ENCODE measurements around the gene TMEM18. TPM values are rescaled to one million over a fixed set of nuclear protein-coding genes. Genes with fewer than 3 reads are reported as not detected.
A peak's percentile ranks its signal among the peaks of the same experiment; 100 is the strongest.

TMEM18 gene
- total and polyA plus RNA-seq, 8 donors, result 11.9 to 20.3 (median 15.1) TPM

DNA sequence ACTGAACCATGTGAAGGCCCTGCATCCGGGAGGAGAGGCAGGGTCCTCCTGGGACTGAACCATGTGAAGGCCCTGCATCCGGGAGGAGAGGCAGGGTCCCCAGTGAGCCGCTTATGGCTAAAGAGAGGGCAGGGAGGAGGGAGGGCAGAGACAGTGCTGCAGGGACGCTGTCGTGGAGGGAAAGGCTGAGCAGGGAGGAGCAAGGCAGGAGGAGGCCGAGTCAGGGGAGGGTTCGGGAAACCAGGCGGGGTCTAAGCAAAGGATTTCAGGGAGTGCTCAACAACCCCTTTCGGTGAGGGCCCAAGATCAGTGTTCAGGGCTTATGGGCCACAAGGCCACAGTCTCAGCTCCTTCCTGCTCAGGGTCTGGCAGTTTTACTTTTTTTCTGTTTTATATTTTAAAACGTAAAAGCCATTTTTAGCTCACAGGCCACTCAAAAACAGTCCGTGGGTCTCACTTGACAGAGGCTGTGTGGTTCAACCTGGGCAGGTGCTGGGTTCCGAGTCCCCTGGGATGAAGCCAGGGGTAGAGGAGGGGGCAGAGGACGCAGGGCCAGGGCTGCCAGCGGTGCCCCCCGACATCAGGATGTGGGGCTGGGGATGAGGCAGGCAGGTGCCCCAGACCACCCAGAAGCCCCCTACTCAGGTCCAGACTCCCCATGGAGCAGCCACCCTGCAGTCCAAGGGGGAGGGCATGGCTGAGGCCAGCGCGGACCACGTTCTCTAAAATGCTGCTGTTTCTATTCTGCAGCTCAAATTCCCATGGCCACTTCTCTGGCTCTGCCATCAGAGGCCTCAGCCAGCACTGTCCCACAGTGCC is 5.2 kb downstream of the TMEM18 start:
- FAIRE-seq (no peak), DNase-seq (peak in 1 of 6 donors; percentile 49), ATAC-seq (no peak)
- Histone ChIP-seq H3K27ac (no peak overlapping the region), H3K27me3 (no peaks in the 10 kb centered on the region), H3K4me3 (no peak overlapping the region), H3K36me3 (peaks cover 0 to 33% (median 17%) of the 10 kb centered on the region in 3 donors), H3K4me1 (peaks cover 0 to 3% (median 0%) of the 10 kb centered on the region in 3 donors), H3K9me3 (no peaks in the 10 kb centered on the region)
- intact Hi-C loops (cut with DNase I), result no loop called here
- 86 to 90% methylated on average over 17 to 18 of the region's 18 CpGs for WGBS, 2 donors
- TF ChIP-seq CTCF (IDR thresholded peaks at IDR 0.05), result no peak

GRCh38 chr2:671072-671471 is 6.1 kb downstream of the TMEM18 start:
- ATAC-seq, result no peak
- Histone ChIP-seq H3K4me3 (no peak overlapping the region), H3K36me3 (peaks cover 0 to 33% (median 17%) of the 10 kb centered on the region in 3 donors), H3K9me3 (no peaks in the 10 kb centered on the region), H3K4me1 (peaks cover 0 to 3% (median 0%) of the 10 kb centered on the region in 3 donors), H3K27ac (no peak overlapping the region), H3K27me3 (no peaks in the 10 kb centered on the region)
- intact Hi-C loops (cut with DNase I), result no loop called here
- TF ChIP-seq CTCF (IDR thresholded peaks at IDR 0.05), result no peak
- 82 to 97% methylated on average over 7 to 8 of the region's 9 CpGs for WGBS, 2 donors
- no peak for FAIRE-seq
- DNase-seq, result peak in 1 of 6 donors; percentile 60

DNA sequence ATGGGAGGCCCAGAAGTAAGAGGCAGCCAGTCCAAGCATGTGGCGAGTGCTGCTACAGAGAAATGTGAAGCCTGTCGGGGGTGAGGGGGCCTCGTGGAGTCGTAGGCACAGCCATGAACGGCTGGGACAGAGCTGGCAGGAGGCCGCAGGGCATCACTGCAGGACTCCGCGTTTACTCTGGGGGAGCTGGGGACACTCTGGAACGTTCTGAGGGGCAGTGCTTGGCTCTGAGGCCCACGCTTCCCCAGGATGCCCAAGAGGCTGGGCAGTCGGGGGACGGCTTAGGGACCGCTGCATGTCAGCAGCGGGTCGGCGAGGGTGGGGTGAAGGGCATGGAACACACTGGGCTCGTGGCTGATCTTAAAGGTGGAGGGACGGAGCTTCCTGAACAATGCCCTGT is 6.6 kb downstream of the TMEM18 start:
- no peak overlapping the region for H3K4me3 ChIP-seq
- peaks cover 0 to 33% (median 17%) of the 10 kb centered on the region in 3 donors for H3K36me3 ChIP-seq
- peaks cover 0 to 1% (median 0%) of the 10 kb centered on the region in 3 donors for H3K4me1 ChIP-seq
- TF ChIP-seq CTCF (IDR thresholded peaks at IDR 0.05), result no peak
- H3K27me3 ChIP-seq, result no peaks in the 10 kb centered on the region
- H3K27ac ChIP-seq, result no peak overlapping the region
- no peak for FAIRE-seq
- peak in 1 of 6 donors; percentile 52 for DNase-seq
- no peak for ATAC-seq
- WGBS, 2 donors, result 91 to 92% methylated on average over 18 of the region's 18 CpGs
- no peaks in the 10 kb centered on the region for H3K9me3 ChIP-seq
- intact Hi-C loops (cut with DNase I), result no loop called here

GRCh38 chr2:669323-669722 is 7.9 kb downstream of the TMEM18 start:
- H3K4me1 ChIP-seq, result no peaks in the 10 kb centered on the region
- 81 to 83% methylated on average over 7 of the region's 7 CpGs for WGBS, 2 donors
- intact Hi-C loops (cut with DNase I), result no loop called here
- no peaks in the 10 kb centered on the region for H3K9me3 ChIP-seq
- DNase-seq (no peak), FAIRE-seq (no peak), ATAC-seq (no peak)
- H3K27ac ChIP-seq, result no peak overlapping the region
- no peak for TF ChIP-seq CTCF (IDR thresholded peaks at IDR 0.05)
- no peaks in the 10 kb centered on the region for H3K27me3 ChIP-seq
- H3K4me3 ChIP-seq, result no peak overlapping the region
- H3K36me3 ChIP-seq, result peaks cover 0 to 33% (median 17%) of the 10 kb centered on the region in 3 donors

DNA sequence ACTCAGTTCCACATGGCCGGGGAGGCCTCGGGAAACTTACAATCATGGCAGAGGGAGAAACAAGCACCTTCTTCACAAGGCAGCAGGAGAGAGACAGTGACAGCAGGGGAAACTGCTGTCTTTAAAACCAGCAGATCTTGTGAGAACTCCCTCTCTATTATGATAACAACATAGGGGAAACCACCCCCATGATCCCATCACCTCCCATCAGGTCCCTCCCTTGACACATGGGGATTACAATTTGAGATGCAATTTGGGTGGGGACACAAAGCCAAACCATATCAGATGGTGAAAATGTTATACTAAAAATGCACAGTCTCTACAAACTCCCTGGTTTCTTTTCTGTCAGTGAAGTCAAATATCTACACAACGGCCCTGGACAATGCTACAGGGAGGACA is 9.2 kb downstream of the TMEM18 start:
- DNase-seq (no peak), ATAC-seq (no peak), FAIRE-seq (no peak)
- H3K27ac ChIP-seq, result no peak overlapping the region
- H3K4me3 ChIP-seq, result no peak overlapping the region
- H3K9me3 ChIP-seq, result no peaks in the 10 kb centered on the region
- no peaks in the 10 kb centered on the region for H3K4me1 ChIP-seq
- H3K36me3 ChIP-seq, result peaks cover 0 to 38% (median 17%) of the 10 kb centered on the region in 3 donors
- H3K27me3 ChIP-seq, result no peaks in the 10 kb centered on the region
- TF ChIP-seq CTCF (IDR thresholded peaks at IDR 0.05), result no peak
- intact Hi-C loops (cut with DNase I), result no loop called here
- WGBS, 2 donors, result 91 to 92% methylated on average over 3 of the region's 3 CpGs
